Renal cortical epithelial cell (primary cell): Measurements from ENCODE around the gene FBXO8. TPM values are rescaled to one million over a fixed set of nuclear protein-coding genes. Genes with fewer than 3 reads are reported as not detected.
"Not testable (repeated sequence)": the region's sequence is repeated elsewhere in the genome, so short reads cannot be mapped to it uniquely, and the experiment has no call there.

Source experiments
- DNase-seq: peaks from one replicate; pipeline ENCODE4 v3.0.0-alpha.2; 2011; ENCODE audit warnings: low read depth
- total RNA-seq: library from RNA; depleted of rRNA; stranded (reverse); fragments of >200 nt; gene quantifications from 2 replicates; pipeline ENCODE4 v1.2.3, GENCODE V29; 2014

FBXO8 gene
- total RNA-seq, 1 donor from 2014 or later = 48.5 TPM

GRCh38 chr4:174282836-174283506 lies 496 bp downstream of the FBXO8 start:
- DNase-seq = peak; percentile 96

DNA sequence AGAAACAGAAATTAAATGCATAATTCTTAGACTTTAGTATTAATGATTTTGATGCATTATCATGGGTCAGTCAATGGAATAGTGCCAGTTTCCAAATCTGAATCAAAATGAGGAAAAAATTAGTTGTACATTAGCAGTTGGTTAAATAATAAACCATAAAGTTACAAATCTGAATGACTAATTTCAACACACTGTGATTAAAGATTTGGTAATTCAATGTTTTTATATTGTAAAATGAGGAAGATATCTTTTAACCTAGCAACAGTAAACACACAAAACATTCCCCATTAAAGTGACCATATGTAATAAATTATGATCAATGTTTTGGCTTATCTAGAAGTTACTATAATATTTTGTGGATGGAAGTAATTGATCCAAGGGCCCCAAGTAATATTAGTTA lies 1.6 kb downstream of the FBXO8 start:
- DNase-seq = no peak

DNA sequence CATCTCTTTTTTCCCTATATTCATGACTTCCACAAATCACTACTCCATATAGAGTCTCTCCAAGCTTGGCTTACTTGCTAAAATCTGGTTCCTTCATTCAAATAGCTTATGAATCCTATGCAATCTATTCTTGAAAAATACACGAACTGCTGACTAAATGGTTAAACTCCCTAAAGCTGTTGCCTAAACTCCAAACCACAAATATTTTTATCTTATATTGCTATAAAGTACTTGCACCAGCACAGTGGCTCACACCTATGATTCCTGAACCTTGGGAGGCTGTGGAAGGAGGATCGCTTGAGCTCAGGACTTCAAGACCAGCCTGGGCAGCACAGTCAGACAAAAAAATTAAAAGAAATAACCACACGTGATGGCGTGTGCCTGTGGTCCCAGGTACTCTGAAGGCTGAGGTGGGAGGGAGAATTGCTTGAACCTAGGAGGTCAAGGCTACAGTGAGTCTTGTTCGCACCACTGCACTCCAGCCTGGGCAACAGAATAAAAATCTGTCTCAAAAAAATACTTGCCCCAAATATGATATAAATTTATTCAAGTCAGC lies 2.2 kb downstream of the FBXO8 start:
- DNase-seq = no peak

- DNase-seq = no peak
Measured at GRCh38 chr4:174279433-174280155, 3.9 kb downstream of the FBXO8 start.

DNA sequence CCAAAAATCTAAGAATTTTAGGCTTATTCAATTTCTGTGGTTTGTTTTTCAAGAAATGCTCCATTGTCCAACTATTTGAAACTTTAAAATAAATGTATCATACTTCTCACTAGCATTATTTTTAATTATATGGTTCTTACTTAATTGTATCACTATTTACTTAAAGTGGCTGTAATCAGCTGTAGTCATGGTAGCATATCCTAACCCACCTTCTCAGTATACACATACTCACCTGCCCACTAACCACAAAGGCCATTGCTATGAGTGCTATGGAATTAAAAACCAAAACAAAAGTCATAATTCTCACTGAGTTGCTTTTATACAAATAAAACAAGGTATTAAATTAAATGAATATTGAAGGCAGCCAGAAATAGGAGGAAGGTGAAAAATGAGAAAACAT lies 5.0 kb downstream of the FBXO8 start:
- no peak for DNase-seq

DNA sequence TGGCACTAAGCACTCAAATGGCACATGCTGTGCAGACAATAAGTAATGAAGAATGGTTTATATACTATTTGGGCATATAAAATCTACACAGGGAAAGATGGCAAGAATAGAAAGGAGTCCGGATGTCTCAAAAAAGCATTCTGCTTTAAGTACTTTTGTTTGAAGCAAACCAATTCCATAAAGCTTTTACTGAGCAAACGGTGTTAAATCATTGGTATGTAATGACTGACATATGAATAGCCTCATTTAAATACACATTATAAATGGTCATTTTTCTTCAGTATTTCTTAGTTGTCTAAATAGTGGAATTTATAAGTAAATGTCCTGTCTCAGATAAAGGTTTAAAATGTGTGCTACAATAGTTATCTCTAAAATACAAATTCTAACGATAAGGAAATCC lies 6.0 kb downstream of the FBXO8 start:
- DNase-seq = no peak

DNA sequence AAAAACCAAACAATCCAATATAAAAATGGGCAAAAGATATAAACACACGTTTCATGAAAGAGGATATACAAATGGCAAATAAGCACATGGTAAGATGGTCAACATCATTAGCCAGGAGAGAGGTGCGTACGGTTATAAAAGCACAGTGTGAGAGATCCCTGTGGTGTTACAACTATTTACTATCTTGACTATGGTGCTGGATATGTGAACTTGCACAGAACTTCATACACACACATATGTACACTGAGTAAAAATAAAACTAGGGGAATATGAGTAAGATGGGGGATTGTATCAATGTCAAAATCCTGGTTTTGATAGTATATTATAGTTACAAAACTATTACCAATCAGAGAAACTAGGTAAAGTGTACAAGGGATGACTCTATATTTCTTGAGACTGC lies 8.4 kb downstream of the FBXO8 start:
- DNase-seq = no peak

- no peak for DNase-seq
Measured at GRCh38 chr4:174274436-174274835, 9.0 kb downstream of the FBXO8 start.

GRCh38 chr4:174273930-174274329 lies 9.5 kb downstream of the FBXO8 start:
- DNase-seq = no peak

DNA sequence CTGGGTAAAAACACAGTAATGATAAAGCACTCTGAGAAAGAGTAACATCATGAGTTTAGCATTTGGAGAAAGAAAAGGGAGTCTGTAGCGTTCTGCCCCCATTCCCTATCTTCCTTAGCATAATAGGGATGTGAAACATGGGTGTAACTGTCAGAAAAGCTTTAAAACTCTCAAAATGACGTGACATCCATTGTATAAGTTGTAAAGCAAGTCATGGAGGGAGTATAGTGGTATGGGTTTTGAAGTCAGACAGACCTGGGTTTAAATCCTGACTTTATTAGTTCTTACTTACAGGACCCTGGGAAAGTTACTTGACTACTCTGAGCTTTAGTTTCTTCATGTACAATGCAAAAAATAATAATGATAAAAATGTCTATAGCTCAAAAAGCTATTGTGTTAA lies 17.1 kb downstream of the FBXO8 start:
- DNase-seq = no peak

DNA sequence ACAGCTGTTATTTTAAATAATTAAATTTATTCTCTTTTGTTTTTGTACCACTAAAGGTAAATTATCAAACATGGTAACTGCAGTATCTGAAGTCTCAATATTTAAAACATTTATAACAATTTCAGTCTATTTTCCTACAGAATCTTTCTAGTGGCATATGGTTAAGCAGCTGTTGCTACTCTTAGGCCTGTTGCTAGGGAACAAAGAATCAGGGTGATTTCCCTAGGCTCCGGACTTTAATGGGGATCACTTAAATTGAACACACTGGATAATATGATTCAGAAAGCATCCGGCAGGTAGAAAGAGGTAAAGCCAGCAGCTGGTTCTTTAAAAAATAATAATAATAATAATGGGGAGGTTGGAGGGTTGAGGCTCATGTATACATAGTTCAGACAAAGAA lies 17.6 kb downstream of the FBXO8 start:
- no peak for DNase-seq

GRCh38 chr4:174263445-174263736 lies 20.1 kb downstream of the FBXO8 start:
- no peak for DNase-seq

DNA sequence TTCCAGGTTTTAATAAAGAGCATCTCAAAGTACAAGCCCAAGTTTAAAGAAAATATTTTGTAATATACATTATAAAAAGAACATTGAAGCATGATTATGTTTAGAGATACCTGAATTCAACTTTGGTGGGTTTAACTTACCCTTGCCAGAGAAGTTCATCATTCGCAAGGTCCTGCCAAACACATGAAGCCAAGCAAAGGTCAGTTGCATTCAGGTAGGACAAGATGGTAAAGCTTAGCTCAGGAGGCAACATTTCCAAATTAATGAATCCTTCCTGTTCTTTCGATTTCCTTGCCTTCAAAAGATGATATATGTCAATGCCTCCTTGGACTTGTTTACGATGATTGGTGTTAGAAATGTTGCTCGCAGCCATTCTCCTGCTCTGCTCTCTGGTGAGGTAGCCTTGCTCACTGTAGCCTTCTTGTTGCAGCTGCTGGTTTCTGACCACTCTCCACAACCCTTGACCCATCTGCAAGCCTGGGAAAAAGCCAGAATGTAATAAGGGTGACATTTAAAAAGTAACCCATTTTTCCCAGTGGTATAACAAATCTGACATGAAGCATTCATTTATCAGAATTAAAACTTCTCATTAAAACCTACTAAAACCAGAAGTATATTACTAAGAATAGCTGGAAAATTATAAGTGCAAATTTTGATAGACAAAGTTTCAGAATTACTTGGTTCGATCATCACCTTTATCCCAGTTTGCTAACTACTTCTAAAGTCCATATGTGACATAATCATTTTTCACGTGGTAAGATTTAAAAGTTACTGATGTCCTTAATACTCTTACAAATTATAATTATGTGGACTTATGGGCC lies 20.6 kb downstream of the FBXO8 start:
- DNase-seq = peak; percentile 18

GRCh38 chr4:174261432-174261831 lies 22.0 kb downstream of the FBXO8 start:
- not testable (repeated sequence) for DNase-seq

DNA sequence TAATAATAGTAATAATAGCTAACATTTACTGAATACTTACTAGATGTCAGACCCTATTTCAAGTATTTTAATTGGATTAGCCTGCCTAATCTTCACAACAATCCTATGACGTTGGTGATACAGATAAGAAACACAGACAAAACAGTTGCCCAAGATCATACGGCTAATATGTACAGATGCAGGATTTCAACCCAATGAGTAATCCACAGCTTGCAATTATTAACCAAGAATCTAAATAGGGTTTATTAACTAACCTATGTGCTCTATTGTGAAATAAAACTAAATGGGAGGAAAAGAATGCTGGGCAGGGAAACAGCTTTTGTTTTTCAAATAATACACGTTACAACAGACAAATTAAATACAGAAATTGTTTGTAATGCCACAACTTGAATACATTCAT lies 23.4 kb downstream of the FBXO8 start:
- DNase-seq = peak; percentile 95

DNA sequence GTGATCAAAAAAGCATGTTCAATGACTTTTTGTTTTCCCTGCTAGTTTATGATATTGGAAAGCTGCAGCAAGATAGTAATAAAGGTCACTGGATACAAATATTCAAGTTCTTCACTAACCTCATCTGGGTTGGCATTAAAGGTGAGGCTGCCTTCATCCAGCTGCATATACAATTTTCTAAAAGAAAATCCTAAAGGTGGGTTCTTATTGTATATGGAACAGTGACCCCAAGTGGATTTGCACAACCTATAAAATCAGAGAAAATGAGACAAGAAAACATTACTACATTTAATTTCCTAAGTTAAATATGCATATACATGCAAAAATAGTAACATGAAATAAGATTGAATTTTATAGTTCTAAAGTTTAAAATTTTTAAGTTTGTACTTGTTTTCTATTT lies 23.9 kb downstream of the FBXO8 start:
- DNase-seq = no peak

DNA sequence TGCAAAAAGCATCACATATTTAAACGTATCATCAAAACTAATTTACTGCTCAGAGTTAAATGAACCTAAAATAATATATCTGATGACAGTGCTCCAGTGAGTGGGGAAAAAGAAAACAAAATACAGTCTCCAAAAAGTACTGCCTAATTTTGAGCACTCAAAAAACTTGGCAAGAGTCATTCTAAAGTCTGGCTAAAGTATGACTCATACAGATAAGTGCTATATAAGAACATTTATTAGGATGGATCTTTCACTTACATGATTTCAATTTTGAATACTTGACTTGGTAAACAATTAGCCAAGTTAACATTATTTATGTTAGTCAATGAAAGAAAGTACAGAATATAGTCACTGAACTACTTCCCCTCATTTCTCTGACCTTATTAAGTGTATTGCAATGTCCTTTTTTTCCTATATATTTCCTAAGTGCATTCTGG lies 27.2 kb downstream of the FBXO8 start:
- no peak for DNase-seq

- no peak for DNase-seq
Measured at GRCh38 chr4:174255786-174256185, 27.7 kb downstream of the FBXO8 start.

GRCh38 chr4:174255374-174255773 lies 28.1 kb downstream of the FBXO8 start:
- no peak for DNase-seq

DNA sequence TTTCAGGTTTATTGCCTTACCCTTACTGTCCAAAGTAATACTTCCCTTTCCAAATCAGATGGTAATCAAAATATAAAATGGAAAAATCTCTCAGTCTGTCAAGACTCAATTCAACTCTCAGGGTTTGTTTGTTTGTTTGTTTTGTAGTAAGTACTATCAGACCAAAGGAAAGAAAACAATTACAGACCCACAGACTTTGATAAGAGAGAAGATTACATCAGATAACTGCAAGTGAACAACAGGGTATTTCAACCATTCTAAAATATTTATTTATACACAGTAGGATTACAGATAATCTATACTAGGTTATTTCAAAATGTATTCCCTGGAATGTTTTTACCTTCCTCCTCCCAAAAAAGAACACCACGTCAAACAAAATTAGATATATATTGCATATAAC lies 28.9 kb downstream of the FBXO8 start:
- DNase-seq = no peak

GRCh38 chr4:174252412-174252811 lies 31.1 kb downstream of the FBXO8 start:
- no peak for DNase-seq

GRCh38 chr4:174248407-174248806 lies 35.1 kb downstream of the FBXO8 start:
- no peak for DNase-seq

- DNase-seq = no peak
Measured at GRCh38 chr4:174245714-174246113, 37.8 kb downstream of the FBXO8 start.
